GM18511 (cell line): ENCODE data around the gene C14orf119.
A peak's percentile ranks its signal among the peaks of the same experiment; 100 is the strongest.

Experiments used
- ATAC-seq: cut with Tn5 transposase; IDR thresholded peaks from one replicate; pipeline ENCODE4 v1.9.1; 2021; ENCODE audit warnings: mild to moderate bottlenecking, moderate library complexity; ENCODE audit not compliant: unreplicated experiment

C14orf119 gene

GRCh38 chr14:23060536-23061260 is 34.6 kb upstream of the C14orf119 start:
- no peak for ATAC-seq

GRCh38 chr14:23062002-23062401 is 33.3 kb upstream of the C14orf119 start:
- no peak for ATAC-seq

GRCh38 chr14:23063601-23064000 is 31.7 kb upstream of the C14orf119 start:
- no peak for ATAC-seq

GRCh38 chr14:23066368-23066767 is 28.9 kb upstream of the C14orf119 start:
- no peak for ATAC-seq

- no peak for ATAC-seq
Measured at GRCh38 chr14:23066855-23067744, 28.2 kb upstream of the C14orf119 start.

- ATAC-seq, result no peak
Measured at GRCh38 chr14:23067847-23068788, 27.2 kb upstream of the C14orf119 start.

- peak; percentile 75 for ATAC-seq
Measured at GRCh38 chr14:23068789-23069412, 26.4 kb upstream of the C14orf119 start.

GRCh38 chr14:23069413-23069806 is 25.9 kb upstream of the C14orf119 start:
- no peak for ATAC-seq

- ATAC-seq, result no peak
Measured at GRCh38 chr14:23070262-23071129, 24.8 kb upstream of the C14orf119 start.

- peak; percentile 88 for ATAC-seq
Measured at GRCh38 chr14:23071244-23071920, 23.9 kb upstream of the C14orf119 start.

GRCh38 chr14:23071921-23072539 is 23.3 kb upstream of the C14orf119 start:
- no peak for ATAC-seq

GRCh38 chr14:23074906-23075305 is 20.4 kb upstream of the C14orf119 start:
- ATAC-seq, result no peak

GRCh38 chr14:23076785-23077408 is 18.4 kb upstream of the C14orf119 start:
- ATAC-seq, result peak; percentile 44

GRCh38 chr14:23077962-23078361 is 17.3 kb upstream of the C14orf119 start:
- no peak for ATAC-seq

- no peak for ATAC-seq
Measured at GRCh38 chr14:23078692-23079116, 16.6 kb upstream of the C14orf119 start.

GRCh38 chr14:23079716-23080115 is 15.6 kb upstream of the C14orf119 start:
- ATAC-seq, result no peak

GRCh38 chr14:23080474-23080873 is 14.8 kb upstream of the C14orf119 start:
- ATAC-seq, result no peak

GRCh38 chr14:23085458-23085857 is 9.8 kb upstream of the C14orf119 start:
- ATAC-seq, result no peak
